GM19239 (cell line): ENCODE data around the gene CUBN.

ENCODE experiments used
- DNase-seq: peaks from one replicate; pipeline ENCODE4 v3.0.0; 2011; ENCODE audit warnings: low spot score; ENCODE audit not compliant: insufficient read length
- FAIRE-seq: peaks from 2 replicates; lab custom pipeline; 2011; peaks lifted over from hg19 to GRCh38; lab: Jason Lieb, UNC

The CUBN gene

DNA sequence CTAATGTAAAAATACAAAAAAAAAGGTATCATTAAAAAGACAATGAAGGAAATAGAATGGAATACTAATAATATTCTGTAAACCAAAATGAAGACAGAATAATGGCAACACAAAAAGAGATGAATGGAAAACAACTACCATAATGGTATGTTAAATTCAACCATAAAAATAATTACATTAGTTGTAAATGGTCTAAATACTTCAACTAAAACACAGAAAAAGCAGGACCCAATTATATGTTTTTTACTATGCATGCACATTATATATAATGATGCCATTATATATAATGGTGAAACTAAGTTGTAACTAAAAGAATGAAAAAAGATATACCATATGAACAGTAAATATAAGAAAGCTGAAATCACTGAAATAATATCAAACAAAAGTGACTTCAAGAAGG lies 76.5 kb downstream of the CUBN start:
- FAIRE-seq = no peak

DNA sequence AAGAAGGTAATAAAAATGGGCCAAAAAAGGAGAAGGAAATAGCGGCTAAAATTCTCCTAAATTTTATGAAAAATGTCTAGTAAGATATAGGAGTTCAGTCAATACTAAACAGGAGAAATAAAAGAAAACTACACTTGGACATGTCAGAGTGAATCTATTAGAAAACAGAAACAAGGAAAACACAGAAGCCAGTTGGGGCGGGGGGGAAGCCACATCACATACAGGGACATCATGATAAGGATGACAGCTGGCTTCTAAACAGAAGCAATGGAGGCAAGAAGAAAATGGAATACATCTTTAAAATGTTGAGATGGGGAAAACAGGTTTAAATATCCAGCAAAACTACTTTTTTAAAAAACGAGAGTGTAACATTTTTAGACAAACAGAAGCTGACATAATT lies 77.8 kb downstream of the CUBN start:
- DNase-seq (no peak), FAIRE-seq (no peak)

More for the DNA sequence above, 76.5 kb downstream of the CUBN start:
- no peak for DNase-seq

DNA sequence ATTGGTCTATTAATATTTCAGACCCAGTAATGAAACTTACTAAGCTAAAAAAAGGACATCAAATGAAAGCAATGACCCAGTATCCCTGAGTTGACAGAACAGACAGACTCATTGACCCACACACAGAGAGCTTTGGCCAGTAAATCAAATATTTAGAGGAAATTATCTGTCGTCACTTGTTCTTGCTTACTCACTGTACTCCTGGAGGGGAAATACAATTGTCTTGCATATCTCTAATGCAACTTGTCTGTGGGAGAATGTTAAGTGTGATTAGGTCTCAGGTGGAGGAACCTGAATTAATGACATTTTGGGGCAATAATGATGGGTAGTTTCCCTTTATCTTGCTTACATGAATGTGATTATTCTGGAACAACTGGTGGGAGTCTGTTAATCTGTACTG lies 80.4 kb downstream of the CUBN start:
- DNase-seq = no peak
- FAIRE-seq = no peak

DNA sequence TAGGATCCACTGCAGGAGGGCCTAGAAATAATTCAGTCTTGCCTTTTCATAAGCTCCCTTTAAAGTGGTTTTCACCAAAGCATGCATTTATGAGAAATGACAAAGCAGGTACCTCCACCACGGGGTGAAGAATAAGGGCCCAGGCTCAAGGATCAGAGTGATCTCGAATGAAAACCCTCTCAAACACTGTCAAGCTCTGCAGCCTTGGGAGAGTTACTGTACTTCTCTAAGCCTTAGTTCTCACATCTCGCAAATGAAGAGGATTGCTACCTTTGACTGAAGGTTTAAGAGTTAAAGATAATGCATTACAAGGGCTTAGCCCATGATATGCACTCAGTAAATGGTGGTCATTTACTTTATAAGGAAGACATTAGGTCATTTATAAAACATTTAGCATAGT lies 81.7 kb downstream of the CUBN start:
- DNase-seq (no peak), FAIRE-seq (no peak)

DNA sequence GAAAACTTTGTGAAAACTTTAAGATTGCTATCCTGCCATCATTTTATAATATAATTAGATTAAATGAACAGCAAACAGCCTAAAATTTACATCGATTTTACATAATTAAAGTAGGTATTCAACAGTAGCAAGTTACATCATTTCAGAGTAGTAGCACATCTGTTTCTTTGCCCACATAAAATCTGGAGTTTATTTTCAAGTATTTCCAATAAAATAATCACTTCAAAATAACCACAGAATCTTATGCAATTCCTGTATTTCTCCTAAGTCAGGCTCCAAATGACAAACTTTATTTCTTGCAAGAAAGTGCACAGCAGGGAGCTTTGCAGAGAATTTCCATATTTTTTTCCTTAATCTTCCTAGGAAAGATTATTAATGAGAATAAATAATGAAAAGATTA lies 82.6 kb downstream of the CUBN start:
- DNase-seq (no peak), FAIRE-seq (no peak)

DNA sequence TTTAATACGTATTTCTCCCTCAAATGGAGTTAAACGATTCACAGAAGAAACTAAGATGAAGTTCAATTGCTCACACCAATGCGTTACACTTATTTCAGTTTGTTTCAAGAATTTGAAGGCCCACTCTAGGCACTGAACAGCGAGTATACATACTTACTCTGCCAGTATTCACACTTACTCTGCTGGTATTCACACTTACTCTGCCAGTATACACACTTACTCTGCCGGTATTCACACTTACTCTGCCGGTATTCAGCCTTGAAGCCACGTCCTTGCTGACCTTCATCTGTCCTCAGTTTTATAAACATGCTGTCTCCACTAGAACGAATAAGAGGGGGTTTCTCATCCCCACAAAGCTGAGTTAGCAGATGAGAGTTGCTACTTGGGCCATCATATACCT lies 86.0 kb downstream of the CUBN start:
- no peak for DNase-seq
- FAIRE-seq = no peak

DNA sequence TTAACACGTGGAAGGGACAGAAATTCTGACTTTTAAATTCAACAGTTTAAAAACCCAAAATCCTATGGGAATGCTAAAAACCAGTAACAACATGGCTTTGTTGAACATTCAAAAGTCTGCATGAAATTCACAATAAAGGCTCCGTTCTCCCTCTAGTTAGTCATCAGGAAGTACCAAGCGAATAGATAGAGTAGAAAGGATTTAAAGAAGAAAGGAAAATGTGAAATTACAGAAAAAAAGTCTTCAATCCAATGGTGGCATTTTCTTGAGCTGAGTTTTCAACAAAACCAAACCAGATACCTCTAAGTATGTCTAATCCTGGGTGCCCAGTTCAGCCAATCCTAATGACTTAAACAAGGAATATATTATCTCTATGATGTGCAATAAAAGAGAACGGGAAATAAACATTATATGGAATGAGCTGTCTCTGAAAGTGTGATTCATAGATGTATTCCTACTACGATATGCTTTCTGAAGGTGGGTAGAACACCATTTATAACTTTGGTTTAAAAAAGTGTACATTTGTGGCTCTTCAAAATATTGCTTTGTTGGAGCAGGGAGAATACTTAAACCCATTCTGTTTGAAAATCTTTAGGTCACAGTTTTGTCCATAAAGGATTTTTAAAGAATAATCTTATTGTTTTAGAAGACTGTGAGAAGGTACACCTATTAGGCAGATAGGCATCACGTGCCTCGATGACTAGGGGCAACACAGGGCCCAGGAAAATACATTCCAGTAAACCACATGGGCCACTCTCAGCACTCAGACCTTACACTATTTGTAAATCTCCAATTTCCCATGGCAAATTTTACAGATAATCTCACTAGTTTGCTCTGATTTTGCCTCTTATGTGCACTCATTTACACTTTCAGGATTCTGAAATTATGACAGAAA lies 87.7 kb downstream of the CUBN start:
- DNase-seq (no peak), FAIRE-seq (no peak)

DNA sequence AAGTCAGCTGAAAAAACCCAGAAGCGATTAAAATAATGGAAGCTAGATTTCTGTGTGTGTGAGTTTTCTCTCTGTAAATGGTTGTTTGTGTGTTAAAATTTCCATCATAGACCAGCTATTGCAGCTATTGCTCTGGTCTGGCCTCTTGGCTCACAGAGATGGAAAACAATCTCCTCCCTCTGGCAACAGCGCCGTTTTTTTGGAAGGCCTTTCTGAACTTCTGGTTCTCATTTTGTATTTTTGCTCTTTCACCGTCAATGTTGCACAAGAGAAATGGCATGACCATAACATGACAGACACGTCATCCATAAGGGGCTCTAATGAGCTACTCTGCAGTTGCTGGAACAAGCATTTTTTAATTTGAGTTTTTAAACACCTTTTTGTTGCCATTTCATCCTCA lies 91.0 kb downstream of the CUBN start:
- FAIRE-seq (no peak), DNase-seq (no peak)

DNA sequence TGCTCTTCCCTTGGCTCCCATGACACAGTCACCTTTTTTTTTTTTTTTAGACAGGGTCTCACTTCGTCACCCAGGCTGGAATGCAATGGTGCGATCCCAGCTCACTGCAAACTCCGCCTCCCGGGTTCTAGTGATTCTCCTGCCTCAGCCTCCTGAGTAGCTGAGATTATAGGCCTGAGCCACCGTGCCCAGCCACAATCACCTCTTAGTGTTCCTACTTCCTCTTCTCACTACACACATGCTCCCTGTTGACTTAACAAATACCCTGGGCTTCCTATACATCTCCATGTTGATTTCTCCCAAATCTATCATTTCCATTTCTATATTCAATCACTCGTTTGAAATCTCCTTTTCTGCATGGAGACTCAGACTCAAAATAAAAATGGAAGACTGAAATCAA lies 91.7 kb downstream of the CUBN start:
- FAIRE-seq (no peak), DNase-seq (no peak)

DNA sequence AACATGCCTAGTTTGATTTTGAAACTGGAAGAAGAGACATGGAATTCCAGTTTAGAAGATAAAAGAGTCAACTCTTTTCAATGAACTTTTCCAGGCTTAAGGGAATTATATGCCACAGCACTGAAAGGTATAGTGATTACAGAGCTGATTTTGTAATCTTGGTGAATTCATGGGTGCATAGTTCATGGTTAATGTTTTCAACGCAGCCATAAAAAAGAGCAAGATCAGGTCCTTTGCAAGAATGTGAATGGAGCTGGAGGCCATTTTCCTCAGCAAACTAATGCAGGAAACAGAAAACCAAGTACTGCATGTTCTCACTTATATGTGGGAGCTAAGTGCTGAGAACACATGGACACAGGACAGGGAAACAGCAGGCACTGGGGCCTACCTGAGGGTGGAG lies 94.2 kb downstream of the CUBN start:
- FAIRE-seq (no peak), DNase-seq (no peak)

DNA sequence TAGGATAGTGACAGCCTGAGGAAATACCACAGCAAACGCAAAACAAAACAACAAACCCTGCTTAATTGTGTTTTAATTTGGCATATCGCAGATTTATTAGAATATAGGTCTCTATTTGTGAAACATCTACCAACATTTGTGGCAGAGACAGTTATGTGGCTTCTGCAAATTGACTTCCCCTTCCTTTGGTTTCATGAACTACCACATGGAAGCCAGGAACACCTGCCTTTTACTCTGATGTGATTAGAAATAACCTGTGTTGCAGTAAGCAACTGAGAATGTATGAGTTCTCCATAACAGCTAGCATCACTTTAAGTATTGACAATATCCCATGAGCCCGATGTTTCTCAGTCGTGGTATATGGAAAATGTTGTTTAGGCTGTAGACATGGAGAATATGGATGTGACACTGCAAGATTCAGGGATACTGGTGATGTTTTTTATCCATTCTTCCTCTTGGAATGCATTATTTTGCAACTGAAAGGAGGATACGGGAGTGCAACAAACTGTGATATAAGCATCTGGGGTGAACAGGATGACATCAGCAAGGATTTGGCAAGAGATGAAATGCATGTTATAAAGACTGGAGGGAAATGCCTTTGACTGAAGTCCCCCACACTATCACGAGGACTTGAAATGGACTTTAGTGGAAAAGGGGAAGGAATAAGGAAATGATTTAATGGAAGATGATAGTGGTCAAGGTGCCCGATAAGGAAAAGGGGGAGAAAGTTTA lies 95.9 kb downstream of the CUBN start:
- DNase-seq (no peak), FAIRE-seq (no peak)

DNA sequence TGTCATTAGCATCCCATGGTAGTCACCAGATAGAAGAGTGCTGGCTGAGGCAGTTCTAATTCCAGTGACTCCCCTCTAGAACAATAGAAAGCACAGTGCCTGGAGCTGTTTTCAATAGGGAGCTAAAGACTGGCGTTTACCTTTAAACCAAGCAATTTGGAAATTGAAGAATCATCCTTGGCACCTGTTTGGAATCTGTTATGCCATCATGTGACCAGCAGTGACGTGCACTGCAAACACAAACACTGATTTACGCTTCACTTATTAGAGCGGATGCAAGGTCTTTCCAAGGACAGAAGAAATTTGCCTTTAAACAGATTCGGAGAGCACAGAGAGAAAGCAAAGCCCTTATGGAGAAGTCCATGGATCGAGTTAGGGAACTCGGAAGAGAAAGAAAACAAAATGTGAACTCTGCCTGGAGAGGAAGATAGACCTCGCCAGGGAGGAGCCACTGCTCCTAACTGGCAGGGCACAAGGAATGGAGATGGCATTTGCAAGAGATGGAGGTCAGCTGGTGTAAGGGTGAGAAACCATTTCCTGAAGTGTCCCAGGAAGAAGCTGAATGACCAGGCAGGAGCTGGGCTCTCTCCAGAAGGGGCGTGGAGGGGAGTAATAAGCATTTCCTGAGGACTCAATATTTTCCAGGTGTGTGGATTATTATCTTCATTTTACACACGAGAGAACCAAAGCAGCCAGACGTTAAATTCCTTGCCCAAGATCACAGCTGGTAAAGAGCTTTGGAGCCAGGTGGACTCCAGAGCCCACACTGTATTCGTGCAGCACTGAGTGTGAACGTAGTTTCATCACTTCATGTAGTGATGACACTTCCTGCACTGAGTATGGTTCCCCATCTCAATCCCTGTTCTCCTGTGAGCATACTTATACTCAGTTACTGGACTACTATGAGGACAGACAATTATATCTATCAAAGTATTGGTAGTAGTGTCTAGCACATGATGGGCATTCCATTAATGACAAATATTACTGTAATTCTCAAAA lies 97.7 kb downstream of the CUBN start:
- DNase-seq (no peak), FAIRE-seq (no peak)

DNA sequence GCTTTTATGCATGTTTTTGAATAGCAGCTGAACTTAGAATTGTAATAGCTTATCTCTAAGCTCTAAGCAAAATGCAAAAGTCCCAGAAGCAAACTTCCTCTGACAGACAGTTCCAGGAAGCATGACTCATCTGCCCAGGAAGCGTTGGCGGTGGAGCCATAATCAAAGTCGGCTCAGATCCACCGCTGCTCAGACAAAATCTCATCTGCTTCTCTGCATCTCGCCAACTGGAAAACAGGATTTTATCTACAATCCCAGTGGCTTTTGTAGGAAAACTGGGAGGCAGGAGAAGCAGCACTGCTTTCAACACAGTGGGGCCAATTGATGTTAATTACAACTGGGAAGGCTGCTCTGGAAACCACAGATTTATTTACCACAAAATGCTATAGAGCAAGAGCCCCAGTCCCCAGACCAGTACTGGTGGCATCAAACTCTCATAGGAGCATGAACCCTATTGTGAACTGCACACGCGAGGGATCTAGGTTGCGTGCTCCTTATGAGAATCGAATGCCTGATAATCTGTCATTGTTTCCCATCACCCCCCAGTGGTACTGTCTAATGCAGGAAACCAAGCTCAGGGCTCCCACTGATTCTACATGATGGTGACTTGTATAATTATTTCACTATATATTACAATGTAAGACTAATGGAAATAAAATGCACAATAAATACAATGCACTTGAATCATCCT lies 99.9 kb downstream of the CUBN start:
- DNase-seq = no peak
- no peak for FAIRE-seq

DNA sequence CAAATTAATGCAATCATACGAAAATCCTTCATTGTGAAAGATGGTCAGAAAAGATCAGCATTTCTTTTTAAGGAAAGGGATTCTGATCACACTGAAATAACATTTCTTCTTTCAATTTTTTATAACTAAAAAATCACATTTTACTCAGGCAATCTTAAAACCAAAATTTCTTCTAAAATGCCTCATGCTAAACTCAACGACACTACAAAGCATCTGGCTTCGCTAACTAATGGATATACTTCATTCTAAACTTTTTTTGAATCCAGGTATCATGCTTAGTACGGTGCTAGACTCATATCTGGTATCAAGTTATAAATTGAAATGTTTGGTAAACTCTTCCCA lies 100.4 kb downstream of the CUBN start:
- no peak for FAIRE-seq
- DNase-seq = no peak

DNA sequence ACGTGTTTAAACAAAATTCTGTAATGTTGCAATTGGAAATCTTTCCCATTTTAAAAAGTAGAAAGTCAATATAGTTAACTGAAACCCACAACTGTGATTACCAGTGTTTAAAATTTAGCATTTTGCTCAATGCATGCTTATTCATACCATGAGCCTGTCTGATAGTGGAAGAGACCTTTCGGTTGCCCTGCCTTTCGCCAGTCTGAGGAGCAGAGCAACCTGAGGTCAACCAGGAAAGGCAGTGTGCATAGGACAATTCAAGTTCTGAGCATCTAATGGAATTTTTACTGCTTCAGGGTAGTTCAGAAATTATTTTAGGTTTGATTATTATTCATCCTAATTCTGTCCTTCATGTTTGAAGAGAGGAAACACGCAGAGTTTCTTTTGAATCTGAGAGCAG lies 100.8 kb downstream of the CUBN start:
- FAIRE-seq (no peak), DNase-seq (no peak)

DNA sequence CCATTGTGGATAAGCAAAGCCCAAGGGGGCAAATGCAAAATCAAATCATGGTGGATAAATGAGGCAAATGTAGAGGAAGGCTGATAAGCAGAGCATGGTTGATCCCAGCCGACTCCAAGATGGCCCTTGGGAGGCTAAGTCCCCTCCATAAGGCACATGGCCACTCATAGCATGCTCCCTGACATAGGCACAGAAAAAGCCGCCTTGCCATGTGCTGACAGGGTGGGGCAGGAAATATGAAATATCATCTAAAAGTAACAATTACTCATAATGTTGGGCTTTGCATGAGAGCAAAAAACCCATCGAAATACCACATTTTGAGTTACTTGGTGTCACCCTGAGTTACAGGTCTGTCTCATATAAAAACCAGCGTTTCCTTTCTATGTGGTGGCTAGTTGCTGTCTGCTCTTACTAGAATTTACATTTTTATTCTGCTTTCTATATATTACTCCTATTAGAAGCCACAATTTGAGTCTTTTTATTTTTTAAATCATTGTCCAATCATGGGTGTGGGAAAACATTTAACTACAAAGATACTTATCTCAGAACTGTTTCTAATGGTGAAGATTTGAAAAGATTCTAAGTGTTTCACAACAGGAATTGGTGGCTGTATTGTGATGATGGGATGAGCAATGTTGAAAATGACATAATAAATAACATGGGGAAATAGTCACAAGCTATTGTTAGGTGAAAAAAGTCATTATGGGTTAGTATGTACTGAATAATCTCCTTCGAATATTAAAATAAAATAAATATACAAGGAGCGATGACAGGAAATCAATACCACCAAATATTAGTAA lies 102.7 kb downstream of the CUBN start:
- DNase-seq (no peak), FAIRE-seq (no peak)

DNA sequence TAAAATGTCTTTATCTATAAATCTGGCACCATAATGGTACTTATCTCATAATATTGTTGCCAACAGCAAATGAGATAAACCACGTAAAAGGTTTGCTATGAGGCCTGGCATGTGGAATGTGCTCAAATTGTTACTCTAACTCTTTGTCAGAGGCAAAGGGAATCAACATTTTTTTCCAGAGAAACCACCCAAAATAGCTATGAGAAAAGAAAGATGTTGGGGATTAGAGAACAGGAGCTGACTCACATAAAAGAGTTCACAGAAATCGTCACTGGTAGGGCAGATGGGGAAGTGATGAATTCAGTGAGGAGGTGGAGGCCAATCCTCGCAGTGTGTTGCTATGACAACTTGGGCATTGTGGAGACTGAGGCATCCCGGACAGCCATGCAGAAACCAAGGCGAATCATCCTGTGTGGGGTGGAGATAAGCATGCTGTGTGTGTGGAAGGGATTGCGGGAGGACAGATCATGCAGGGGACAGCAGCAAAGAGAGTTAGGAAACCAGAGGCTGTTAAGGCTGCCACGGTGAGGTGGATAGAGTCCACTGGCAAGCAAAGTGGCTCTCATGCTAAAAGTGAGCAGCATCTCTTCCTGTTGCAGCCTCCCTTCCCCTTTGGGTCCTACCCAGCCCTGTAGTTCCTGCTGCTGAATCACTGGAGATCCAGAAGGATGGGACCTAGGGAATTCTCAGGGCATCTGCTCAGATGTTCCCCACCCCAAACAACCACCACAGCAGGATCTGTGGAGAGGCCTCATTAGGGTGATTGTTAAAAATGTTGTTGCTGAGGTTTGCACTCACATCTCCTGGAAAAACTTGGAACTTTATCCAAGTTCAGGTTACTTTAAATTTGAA lies 103.9 kb downstream of the CUBN start:
- DNase-seq = no peak
- FAIRE-seq = no peak

DNA sequence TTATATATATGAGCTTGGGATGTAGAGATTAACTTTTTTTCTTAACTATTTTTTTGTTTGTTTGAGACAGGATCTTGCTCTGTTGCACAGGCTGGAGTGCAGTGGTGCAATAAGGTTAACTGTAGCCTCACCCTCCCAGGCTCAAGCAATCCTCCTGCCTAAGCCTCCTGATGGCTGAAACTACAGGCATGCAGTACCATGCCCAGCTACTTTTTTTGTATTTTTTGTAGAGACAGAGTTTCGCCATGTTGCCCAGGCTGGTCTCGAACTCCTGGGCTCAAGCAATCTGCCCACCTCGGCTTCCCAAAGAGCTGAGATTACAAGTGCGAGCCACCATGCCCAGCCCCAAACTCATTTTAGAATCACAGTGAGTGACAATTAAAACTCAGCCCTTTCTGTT lies 105.2 kb downstream of the CUBN start:
- FAIRE-seq = no peak
- DNase-seq = no peak
